Activated CD4-positive, CD25-positive, alpha-beta regulatory T cell treated with anti-CD3 and anti-CD28 coated beads, Interleukin-2, amount 50 U/mL, for 16 hours (primary cell): ENCODE data around the gene MOV10.
A peak's percentile ranks its signal among the peaks of the same experiment; 100 is the strongest.
"Not testable (repeated sequence)": the region's sequence is repeated elsewhere in the genome, so short reads cannot be mapped to it uniquely, and the experiment has no call there.

ENCODE experiments used
- DNase-seq: peaks from one replicate; pipeline ENCODE4 v3.0.0-alpha.2; 2020; ENCODE audit warnings: low read depth, low spot score

The MOV10 gene

DNA sequence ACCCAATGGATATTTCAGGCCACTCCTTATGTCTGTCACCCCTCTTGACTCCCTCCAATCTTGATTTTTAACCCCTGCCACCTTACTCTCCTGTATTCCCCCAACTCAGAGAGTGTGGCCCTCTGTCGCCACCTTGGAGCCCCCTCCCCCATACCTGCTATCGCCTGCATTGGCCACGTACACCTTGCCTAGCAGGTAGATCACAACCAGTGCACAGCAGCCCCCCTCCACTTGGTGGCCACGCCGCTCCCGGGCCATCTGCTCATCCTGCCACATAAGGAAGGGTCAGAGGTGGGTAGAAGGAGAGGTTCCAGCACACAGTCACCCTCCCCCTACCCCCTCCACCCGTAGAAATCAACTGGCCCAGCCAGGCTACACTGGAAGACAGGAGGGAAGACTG lies 37.7 kb downstream of the MOV10 start:
- no peak for DNase-seq

DNA sequence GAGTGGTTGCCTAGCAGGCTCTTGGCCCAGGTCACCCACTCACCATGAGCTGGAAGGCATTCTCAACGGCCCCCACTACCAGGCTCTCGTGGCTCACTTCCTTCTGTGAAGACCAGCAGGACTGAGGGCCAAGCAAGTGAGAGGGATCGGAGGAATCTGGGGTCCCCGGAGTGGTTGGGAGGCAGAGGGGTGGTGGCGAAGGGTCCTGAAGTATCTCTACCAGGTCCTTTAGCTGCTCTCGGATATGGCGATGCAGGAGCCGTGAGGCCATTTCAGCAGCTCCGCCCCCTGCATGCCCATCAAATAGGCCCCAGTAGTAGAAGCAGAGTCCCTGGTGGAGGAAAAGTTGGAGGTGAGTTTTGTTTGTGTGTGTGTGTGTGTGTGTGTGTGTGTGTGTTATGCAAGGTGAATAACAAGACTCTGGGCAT lies 38.3 kb downstream of the MOV10 start:
- DNase-seq = no peak

DNA sequence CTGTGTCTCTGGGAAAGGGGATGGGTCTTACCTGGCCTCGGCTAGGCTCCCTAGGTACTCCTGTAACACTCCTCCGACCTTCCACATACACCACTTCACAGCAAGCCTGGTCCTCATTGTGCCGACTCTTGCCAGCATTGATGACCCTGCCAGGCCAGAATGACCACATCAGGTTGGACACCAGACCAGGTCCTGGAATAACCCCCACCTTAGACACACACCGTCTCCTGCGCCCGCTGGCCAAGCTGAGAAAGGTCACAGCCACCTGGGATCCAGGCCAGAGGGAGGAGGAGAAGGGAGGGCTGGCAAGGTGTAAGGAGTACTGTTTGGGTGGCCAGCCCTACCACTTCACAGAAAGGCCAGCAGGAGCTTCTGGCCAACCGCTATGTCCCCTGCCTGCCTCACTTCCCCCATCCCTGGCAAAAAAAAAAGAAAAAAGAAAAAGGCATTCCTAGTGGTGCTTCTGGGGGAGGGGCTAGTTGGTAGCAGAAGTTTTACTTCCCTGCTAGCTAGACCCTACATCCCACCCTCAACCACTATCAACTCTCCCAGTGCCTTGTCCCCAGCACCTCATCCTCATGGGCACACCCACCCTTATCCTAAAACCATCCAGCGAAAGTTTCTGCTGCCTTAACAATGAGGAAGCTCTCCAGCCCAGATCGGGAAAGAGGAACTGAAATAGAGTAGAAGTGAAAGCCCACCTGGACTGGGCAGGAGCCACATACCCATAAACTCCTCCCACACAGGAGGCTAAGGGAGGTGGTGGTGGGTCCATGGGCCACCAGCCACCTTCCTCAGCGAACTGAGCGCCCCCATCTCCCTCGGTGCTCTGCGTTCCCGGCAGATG lies 39.2 kb downstream of the MOV10 start:
- no peak for DNase-seq

DNA sequence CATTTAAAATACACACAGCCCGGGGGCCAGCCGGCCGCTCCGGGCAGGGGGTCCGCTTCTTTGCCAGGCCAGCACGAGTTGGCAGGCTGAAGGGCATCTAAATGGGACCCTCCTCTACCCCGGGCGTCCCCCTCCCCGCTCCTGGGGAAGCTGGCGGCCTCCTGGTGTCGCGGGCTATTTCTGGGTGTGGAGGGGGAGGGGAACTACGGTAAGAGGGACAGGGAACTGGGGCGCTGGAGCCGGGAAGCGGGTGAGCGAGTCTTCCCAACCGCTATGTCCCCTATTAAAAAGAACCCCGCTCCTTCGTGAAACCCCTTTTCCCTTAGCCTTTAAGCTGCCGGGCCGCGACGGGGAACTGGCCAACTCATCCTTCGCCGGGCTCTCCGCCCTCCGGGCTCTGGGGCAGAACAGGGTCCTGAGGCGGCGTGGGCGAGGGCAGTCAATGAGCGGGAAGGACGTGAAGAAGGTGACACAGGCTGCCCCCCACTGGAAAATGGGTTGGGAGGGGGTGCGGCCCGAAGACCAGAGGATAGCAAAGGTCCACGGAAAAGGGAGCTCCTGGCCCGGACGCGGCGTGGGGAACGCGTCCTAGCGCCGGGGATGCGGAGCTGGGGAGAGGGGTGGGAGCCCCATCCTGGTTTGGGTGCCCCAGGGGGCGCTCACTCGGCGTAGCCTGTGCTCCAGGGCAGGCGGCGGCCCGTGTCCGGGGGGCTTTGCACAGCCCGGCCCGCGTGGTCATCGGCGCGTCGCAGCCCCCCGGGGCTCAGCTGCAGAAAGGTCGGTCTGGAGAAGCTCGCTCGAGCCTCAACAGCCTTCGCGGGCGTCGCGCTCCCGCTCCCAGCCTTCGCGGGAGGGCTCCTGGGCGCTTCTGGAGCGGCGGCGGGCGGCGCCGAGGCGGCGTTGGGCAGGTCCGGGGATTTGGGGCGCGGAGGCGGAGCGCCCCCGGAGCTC lies 40.1 kb downstream of the MOV10 start:
- DNase-seq = no peak

DNA sequence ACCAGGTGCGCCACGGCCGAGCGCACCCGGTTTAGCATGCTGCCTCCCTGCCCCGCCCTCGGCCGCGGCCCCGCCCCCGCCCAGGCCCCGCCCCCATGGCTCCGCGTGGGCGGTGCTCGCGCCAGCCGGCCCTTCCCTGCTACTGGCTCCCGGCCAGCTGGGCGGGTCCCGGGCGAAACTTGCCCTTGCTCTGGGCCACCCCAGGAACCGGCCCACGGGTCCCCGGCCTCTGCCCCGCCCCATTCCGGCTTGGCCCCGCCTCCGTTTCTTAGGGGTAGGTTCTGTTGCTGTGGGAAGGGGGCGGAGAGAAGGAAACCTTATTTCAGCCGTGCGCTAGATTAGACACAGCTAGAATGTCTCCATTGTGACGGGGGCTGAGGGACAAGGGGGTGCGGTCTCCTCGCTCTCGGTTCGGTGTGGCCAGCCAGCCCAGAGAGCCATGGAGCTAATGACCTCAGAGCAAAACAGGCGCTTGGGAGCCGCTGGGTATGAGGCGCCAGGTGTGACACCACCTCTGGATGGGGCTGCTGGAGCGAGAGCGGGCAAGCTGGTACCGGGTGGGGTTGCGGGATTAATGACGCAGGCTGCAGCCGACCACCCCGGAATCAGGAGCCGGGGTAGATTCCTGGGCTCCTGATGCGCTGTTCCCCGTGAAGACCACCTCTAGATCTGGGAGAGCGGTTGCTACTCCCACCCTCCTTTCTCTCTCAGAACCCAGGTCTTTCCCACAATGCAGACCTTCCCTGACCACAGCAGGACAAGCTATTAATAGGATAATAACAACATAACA lies 41.0 kb downstream of the MOV10 start, which contains the start of gene PPM1J:
Gene PPM1J, minus strand, starts transcription at position 69 of the 790 bp plus-strand sequence. Its CDS starts 31 bp downstream, at position 38.
- peak; percentile 86 for DNase-seq

DNA sequence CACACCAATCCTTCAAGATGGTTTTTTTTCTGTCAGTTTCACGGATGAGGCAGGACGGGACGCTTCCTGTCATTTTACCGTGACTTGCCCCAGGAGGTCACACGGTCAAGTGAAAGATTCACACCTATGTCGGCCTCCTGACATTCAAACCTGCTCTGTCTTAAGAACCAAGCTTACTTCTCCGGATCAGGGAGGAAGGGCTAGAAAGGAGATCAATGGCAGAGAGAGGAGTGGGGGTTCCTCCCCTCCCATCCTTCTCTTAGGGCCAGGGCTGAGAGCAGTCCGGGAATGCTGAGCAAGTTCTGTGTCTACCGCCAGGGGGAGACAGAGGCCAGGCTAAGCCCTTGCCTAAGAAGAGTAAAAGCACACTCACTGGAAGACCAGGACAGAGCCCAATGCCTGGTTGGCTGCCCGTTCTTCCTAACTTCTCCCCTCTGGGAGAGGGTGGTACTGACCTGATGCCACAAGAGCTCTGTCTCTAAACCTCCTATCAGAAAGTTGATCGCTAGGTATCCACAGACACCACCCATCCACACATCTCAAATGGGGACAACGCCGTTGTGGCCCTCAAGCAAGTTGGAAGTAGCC lies 41.8 kb downstream of the MOV10 start:
- peak; percentile 64 for DNase-seq

DNA sequence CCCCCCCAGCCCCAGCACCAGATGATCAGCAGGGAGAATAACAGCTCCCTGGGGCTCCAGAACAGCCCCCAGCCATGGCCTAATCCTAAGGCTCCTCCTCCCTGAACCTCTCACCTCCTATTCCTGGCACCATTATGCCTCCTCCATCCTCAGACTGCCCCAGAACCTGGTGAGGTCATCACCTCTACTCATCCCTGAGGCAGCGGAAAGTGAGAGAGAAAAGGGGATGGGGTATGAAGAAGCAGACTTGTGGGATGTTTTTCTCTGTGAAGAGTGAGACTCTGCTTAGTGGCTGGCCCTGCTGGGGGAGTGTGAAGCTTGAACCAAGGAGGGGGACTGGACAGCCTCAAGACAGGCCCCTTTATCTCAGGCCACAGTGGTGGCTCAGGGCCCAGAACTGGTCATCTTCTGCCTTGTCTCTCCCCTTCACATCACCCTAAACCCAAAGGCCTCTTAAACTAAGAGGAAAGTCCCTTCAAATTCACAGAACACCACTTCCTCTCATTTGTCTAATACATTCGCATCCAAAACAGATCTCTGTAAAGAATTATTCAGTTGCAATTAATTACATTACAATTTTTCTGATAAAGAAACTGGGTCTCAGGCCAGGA lies 42.9 kb downstream of the MOV10 start:
- DNase-seq = no peak

DNA sequence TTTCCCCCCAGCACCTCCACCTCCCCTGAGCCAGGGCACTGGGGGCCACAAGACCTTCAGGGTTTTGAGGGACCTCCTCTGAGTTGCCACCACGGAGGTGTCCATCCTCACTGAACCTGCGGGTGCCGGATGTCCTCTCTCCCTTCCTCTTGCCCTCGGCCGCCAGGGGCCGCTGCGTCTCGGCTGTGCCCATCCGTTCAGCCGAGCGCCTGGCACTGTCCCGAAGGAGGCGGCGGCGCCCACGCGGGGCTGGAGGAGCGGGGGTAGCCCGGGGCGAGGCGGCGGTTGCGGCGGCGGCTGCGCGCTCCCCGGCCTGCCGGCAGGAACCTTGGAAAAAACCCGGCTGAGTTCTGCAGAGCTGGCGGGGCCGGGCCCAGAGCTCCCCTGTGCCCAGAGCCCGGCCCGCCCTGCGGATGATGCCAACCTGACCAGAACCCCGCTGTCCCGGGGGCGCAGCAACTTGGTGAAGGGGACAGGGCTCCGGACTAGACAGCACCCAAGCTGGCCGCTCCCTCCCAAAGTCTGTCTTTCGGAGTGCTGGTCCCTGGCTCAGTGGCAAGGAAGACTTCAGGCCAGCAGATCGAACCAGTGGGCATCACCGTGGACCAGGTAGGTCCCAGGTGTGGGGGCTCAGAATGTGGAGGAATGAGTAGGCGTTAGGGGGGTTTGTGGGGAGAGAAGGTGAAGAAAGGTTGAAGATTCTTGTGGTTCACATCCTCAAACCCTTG lies 44.4 kb downstream of the MOV10 start:
- DNase-seq = peak; percentile 61

DNA sequence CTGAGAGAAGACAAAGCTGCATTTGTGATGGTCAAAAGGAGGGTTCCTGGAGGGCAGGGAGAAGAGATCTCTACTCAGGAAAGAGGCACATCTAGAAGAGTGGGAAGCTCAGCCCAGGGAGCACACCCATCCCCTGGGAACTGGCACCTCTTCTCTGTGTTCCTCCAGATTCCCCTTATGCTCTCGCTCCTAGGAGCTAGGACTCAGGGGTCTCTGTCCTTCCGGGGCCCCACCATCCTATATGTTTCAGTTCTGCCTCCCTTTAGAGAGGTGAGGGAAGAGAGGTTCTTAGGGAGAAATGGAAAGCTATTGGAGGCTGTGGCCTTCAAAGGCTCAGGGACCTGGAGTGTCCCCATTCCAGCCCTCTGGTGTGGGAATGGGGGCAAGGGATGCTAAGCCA lies 45.2 kb downstream of the MOV10 start:
- no peak for DNase-seq

DNA sequence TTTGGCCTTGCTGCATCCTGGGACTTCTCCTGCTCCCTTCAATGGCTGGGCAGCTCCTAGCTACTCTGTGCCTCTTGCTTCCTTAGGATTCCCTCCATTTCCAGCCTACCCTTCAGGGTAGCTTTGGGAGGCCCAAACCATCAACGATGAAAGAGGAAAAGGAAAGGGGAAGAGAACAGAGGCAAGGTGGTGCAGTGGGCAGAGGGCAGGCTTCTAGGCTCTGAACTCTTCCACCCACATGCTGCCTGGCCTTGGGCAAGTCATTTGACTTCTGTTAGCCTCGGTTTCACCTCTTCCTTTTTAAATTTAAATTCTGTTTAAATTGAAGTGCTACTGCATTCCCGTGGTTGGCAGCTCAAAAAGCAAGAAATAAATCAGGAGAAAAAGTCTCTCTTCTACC lies 46.3 kb downstream of the MOV10 start:
- no peak for DNase-seq

DNA sequence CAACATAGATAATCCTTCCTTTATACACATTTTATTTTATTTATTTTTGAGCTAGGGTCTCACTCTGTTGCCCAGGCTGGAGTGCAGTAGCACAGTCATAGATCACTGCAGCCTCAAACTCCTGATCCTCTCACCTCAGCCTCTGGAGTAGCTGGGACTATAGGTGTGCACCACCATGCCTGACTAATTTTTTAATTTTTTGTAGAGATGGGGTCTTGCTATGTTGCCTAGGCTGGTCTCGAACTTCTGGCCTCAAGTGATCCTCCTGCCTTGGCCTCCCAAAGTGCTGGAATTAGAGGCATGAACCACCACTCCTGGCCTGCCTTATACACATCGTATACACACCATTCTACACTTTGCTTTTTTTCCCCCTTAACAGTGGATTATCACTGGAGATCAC lies 46.8 kb downstream of the MOV10 start:
- not testable (repeated sequence) for DNase-seq

DNA sequence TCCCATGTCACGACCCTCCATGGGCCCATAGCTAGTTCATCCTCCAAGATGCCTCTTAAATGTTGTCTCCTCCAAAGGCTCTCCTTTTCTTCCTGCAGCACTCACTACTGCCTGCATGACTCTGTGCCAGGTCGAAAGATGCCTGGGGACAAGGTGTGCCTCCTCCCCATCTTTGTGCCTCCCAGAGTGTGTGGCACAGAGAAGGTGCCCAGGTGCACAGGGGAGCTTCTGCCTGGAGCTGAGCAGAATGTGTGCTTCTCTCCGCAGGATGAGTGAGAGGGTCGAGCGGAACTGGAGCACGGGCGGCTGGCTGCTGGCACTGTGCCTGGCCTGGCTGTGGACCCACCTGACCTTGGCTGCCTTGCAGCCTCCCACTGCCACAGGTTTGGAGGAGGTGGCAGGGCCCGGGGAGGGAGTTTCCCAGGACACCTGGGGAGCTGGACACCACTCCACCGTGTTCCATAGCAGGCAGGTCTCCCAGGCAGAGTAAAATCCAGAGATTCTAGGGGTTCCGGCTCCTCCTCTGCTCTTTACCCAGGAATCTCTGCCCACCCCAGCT lies 47.6 kb downstream of the MOV10 start:
- DNase-seq = no peak

DNA sequence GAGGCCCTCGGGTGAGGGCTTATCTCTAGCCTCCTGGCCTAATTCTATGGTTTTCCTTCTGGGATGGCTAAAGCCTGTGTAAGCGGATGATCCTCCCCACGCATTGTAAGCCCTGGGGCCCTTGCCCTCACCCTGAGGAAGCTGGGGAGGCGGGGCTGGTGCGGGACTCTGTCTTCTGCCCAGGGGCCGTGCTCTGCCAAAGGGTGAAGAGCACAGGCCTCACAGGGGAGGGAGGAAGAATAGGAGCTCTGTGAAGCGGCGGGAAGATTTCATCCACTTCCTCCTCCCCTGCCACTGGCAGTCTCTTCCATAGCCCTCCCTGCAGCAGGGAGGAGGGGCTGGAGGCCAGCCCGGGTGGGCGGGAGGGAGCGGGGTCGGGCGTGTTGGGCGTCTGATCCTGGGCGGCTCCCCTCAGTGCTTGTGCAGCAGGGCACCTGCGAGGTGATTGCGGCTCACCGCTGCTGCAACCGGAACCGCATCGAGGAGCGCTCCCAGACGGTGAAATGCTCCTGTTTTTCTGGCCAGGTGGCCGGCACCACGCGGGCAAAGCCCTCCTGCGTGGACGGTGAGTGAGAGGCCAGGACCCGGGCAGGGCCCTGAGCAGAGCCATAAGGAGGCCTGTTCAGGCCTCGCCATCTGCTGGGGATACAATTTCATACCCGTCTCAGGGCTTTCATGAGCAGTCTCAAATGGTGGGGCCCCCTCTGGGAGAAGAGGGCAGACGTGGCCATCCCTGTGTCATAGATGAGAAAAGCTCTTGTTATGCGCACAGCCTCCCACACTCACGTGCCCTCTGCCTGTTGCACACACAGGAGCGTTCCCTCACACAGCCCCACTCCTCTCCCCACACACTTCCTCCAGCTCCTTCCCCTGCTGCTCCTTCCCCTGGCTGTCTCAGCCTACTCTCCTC lies 48.4 kb downstream of the MOV10 start:
- no peak for DNase-seq

DNA sequence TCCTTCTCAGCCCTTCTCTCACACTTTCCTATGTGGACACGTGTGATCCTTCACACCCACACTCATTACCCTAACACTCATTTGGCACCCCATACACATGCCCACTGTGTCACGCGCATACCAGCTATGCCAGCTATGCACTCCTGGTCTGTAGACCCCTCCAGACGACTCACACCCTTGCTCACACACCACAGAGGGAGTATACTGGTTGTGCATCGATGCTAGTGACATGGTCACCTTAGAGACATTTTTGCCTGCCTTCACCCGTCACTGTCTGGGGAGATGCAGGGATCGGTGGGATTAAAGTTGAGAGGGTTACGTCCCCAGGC lies 49.0 kb downstream of the MOV10 start:
- DNase-seq = no peak

DNA sequence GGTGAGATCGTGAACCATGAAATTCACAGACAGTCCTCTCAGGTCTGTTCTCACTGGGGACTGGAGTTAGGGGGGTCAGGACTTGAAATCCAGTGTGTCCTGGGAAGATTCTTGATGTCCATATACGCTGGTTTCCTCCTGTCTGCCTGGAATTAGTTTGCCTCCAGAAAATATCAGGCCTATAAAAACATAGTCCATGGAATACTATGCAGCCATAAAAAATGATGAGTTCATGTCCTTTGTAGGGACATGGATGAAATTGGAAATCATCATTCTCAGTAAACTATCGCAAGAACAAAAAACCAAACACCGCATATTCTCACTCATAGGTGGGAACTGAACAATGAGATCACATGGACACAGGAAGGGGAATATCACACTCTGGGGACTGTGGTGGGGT lies 49.8 kb downstream of the MOV10 start:
- DNase-seq = not testable (repeated sequence)

DNA sequence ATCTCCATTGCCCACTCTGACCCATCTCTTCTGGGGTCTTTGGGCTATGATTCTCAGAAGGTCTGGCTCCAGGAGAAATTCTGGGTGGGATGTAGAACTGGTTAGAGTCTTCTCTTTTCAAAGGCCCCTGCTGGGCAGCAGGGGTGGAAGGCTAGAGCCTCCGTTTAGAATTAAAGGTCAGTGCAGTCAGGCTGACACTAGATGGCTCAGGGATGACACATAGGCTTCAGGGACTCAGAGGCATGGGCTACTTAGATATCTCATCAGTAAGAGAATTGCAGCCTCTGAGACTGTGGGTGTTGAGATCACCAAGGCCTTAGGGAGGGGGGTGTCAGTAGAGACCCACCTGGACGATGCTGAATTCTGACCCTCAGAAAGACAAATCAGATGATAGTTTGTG lies 53.3 kb downstream of the MOV10 start:
- no peak for DNase-seq

DNA sequence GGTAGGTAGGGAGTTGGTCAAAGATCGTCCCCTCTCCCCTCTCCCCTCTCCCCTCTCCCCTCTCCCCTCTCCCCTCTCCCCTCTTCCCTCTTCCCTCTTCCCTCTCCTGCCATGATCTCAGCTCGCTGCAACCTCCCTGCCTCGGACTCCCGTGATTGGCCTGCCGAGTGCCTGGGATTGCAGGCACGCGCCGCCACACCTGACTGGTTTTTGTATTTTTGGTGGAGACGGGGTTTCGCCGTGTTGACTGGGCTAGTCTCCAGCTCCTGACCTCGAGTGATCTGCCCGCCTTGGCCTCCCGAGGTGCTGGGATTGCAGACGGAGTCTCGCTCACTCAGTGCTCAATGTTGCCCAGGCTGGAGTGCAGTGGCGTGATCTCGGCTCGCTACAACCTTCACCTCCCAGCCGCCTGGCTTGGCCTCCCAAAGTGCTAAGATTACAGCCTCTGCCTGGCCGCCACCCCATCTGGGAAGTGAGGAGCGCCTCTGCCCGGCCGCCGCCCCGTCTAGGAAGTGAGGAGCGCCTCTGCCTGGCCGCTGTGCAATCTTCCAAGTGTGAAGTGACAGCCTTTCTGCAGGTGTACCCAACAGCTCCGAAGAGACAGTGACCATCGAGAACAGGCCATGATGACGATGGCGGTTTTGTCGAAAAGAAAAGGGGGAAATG lies 54.0 kb downstream of the MOV10 start:
- not testable (repeated sequence) for DNase-seq

DNA sequence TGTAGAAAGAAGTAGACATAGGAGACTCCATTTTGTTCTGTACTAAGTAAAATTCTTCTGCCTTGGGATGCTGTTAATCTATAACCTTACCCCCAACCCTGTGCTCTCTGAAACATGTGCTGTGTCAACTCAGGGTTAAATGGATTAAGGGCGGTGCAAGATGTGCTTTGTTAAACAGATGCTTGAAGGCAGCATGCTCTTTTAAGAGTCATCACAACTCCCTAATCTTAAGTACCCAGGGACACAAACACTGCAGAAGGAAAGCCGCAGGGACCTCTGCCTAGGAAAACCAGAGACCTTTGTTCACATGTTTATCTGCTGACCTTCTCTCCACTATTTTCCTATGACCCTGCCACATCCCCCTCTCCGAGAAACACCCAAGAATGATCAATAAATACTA lies 54.6 kb downstream of the MOV10 start:
- DNase-seq = not testable (repeated sequence)
